NK-92 (cell line): ENCODE results near the gene HPSE2.
"Not testable (repeated sequence)": the region's sequence is repeated elsewhere in the genome, so short reads cannot be mapped to it uniquely, and the experiment has no call there.

Experiments
- DNase-seq: peaks from one replicate; lab custom pipeline; 2025; ENCODE audit not compliant: unreplicated experiment; lab: John Stamatoyannopoulos, UW

Gene HPSE2

DNA sequence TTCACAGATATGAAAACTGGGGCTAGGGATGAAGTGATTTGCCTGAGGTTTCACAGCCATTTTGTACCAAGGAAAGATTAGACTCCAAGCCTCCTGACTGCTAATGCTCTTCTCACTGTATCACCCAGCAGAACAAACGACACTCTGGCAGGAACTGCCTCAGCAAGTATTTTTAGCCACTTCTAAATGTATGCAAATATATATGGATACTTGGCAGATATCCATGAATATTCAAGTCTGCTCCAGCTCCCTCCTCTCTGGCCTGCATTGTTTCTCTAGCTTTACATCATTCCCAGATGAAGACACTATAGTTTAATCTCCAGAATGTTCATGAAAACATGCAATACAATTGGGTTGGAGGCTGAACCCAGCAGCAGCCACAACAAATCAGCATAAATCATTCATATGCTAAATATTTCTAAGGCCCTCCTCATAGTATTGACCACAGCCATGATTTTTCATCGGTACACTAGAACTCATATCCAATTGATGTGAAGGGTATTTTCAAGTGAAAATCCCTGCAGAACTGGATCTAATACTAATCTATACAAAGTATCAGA lies 65.5 kb downstream of the HPSE2 start:
- DNase-seq: no peak

DNA sequence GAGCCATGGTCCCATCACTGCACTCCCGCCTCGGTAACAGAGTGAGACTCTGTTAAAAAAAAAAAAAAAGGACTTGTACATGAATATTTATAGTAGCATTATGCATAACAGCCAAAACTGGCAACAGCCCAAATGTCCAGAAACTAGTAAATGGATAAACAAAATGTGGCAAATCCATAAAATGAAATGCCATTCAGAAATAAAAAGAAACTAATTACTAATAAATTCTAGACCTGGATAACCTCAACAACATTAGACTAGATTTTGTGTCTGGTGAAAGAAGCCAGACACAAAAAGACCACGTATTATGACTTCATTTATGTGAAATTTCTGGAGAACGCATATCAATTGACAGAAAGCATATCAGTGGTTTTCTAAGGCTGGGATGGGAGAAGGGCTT lies 74.5 kb downstream of the HPSE2 start:
- DNase-seq: no peak

- DNase-seq: no peak
Measured at GRCh38 chr10:99143651-99144050, 92.0 kb downstream of the HPSE2 start.

- DNase-seq: no peak
Measured at GRCh38 chr10:99143011-99143410, 92.6 kb downstream of the HPSE2 start.

GRCh38 chr10:99132897-99133296 lies 102.8 kb downstream of the HPSE2 start:
- DNase-seq: not testable (repeated sequence)

- no peak for DNase-seq
Measured at GRCh38 chr10:99125879-99126278, 109.8 kb downstream of the HPSE2 start.

DNA sequence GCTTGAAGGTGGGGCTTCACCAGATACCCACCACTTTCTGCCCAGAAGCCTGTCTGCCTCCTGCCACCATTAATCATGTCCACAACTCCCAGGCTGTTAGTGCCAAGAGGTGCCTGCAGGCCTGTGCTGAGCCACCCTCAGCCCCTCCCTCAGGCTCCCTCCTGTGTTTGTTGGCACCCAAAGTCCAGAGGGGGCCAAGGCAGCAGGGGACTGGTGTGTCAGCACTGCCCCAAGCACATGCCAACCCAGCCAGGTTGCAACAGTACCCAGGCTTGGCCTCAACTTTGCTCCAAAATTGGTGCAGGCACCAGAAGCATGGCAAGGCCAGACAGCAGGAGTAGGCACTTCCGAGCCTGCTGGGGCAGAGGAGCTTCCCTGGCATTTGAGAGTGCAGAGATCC lies 111.3 kb downstream of the HPSE2 start:
- no peak for DNase-seq

DNA sequence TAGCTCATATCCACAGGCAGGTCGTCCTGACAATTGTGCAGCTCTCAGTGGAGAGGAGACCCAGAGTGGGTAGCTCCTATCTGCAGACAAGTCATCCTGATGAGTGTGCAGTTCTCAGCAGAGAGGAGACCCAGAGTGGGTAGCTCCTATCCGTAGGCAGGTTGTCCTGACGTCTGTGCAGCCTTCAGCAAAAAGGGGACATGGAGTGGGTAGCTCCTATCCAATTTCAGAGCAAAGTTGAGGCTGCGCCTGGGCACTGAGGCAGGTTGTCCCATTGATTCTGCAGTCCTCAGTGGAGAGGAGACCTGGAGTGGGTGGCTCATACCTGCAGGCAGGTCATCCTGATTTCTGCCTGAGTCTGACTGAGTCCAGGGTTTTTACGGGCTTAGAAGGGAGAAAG lies 111.8 kb downstream of the HPSE2 start:
- no peak for DNase-seq

- DNase-seq: no peak
Measured at GRCh38 chr10:99123336-99123735, 112.3 kb downstream of the HPSE2 start.

DNA sequence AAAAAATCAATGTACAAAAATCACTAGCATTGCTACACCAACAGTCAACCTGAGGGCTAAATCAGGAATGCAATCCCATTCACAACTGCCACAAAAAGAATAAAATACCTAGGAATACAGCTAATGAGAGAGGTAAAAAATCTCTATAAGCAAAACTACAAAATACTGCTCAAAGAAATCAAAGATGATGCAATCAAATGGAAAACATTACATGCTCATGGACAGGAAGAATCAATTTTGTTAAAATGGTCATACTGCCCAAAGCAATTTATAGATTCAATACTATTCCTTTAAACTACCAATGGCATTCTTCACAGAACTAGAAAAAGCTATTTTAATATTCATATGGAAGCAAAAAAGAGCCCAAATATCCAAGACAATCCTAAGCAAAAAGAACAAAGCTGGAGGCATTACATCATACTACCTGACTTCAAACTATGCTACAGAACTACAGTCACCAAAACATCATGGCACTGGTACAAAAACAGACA lies 116.3 kb downstream of the HPSE2 start:
- no peak for DNase-seq

GRCh38 chr10:99115703-99116102 lies 119.9 kb downstream of the HPSE2 start:
- DNase-seq: no peak

DNA sequence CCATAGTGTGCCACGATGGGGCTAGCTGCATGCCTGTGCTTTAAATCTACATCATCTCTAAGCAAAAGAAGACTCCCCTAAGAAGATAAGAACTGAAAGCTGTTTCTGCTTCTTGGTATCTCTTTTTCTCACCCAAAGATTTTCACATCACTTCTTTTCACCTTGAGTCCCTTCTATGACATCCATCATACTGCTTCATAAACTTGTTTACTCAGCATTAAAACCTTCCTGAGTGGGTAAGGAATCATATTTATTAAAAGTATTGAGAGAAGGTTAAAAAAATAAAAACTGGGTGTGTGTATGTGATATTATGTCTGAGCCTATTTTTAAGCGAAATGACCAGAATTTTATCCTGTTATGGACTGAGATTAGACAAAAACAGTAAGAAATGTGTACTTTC lies 150.3 kb downstream of the HPSE2 start:
- DNase-seq: no peak

DNA sequence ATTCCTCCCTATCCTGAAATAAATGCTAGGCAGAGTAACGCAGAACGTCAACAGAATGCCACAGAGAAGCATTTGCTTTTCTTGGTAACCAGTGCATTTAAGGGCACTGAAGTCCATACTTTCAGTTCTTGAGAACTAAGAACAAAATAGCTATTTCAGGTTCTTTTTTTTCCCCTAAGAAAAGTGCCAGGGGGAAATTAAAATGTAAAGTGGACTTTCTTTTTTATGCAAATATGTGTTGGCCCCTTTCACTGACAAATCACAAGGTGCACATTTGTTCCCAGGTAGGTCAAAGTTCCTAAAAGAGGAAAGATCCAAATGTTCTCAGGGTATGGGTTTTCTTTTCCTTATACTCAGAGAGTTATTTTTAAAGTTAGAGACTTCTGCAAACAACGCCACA lies 151.5 kb downstream of the HPSE2 start:
- no peak for DNase-seq

DNA sequence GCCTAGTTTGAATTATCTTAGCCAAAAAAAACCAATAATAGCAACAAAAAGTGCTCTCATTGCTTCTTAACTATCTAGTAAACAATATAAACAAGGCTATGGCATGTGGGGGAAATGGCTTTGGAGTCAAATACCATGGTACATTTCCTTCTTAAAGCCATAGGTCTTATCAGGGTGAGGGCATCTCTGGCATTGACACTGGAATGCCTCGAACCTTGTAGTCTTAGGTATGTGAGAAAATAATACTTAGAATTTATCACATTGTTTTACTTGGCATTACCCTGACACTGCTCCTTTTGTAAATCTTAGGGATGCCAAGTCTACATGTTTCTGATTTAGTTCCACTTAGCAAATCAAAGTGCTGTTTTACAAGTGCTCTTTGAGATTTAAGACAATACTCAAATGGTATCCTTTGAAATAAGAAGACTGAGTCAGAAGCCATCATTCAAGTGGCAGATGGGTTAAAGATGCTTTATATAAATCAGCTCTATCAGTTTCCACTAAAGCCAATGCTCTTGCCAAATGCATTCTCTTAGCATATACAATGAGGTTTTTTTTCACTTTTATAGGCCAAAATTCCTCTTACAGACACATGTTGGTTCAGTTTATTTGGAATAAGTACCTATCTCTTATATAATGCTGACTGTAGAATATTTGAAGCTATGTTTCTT lies 155.2 kb downstream of the HPSE2 start:
- DNase-seq: no peak

GRCh38 chr10:99062591-99062990 lies 173.1 kb downstream of the HPSE2 start:
- no peak for DNase-seq

- DNase-seq: no peak
Measured at GRCh38 chr10:99058762-99059161, 176.9 kb downstream of the HPSE2 start.

DNA sequence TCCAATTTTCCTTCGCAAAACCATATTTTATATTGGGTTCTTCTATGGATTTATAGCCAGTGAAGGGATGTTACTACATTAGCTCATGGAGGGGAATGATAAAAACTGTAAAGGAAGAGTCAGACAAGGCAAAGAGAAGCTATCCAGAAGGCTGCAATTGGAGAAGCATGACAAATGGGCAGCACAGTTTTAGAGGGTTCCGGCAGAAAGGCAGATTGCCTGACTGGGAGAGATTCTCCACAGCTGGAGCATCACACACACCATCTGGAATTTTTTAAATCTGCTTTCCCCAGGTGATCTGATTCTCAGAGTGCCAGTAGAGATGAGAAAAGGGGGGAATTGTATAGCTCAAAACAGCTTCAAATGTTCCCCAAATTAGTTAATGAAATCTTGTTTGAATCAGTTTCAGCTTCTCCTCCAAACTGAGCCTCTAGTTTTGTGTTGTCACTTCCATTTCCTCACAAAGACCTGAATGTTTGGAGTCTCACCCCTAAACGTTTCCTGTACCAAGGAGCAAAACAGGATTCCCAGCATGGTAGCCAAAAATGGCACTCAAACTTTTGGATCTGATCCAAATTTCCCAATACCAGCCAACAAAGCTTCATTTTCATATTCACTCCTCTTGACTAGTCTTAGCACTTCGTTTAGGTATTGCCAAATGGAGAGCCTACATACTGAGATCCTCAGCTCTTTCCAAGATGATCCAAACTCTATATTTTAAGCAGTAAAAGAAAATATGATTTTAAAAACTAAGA lies 177.5 kb downstream of the HPSE2 start:
- DNase-seq: no peak

GRCh38 chr10:99045671-99046070 lies 190.0 kb downstream of the HPSE2 start:
- no peak for DNase-seq

GRCh38 chr10:99042051-99042771 lies 193.4 kb downstream of the HPSE2 start:
- no peak for DNase-seq

- DNase-seq: no peak
Measured at GRCh38 chr10:99041468-99041867, 194.2 kb downstream of the HPSE2 start.

DNA sequence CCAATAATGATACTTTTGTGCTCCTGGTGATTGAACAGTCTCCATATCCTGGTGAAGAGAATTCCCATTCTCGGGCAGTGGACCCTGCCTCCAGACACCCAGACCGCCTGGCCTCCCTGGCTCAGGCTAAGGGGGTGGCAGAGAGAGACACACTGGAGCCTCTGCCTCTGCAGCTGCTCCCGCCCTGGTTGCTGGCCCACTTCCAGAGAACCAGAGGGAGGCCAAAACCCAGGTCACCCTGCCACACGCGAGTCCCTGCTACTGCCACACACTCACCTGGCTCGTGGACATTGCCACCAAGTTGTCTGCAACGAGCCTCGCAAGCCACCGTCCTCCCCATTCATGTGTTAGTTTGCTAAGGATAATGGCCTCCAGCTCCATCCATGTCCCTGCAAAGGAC lies 221.8 kb downstream of the HPSE2 start:
- no peak for DNase-seq

DNA sequence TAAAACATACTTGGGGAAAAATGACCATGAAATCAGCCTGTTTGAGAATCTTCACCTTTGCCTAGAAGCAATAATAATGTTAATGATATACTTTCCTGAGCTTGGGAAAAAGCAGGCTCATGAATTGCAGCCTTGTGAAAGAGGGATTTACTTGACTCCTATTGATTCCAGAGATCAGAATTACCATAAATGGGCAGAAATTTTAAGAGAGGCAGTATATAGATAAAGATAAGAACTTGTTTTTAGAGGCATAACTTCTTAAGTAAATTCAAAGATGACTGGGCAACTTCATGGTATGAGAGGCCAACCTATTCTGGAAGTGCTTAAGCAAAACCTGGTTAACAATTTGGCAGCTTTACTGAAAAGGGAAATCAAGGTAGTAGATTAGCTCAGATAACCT lies 225.4 kb downstream of the HPSE2 start:
- DNase-seq: no peak
